GM19099 (cell line): ENCODE results near the gene CLDN4.

ENCODE experiments used
- POLR2A ChIP-seq: IDR thresholded peaks from 3 replicates; pipeline ENCODE4 v1.6.1; 2011; ENCODE audit warnings: low read depth; ENCODE audit not compliant: insufficient read length; ENCODE audit errors: extremely low read depth

CLDN4 gene

GRCh38 chr7:73830681-73831583 is at the start of gene CLDN4:
TSS of gene CLDN4 (plus strand) at chr7:73830996. CDS start at chr7:73831202, 206 bp downstream.
- no peak for TF ChIP-seq POLR2A

- TF ChIP-seq POLR2A: no peak
These were observed 44.2 kb upstream of the CLDN4 start for GRCh38 chr7:73786588-73786987.

DNA sequence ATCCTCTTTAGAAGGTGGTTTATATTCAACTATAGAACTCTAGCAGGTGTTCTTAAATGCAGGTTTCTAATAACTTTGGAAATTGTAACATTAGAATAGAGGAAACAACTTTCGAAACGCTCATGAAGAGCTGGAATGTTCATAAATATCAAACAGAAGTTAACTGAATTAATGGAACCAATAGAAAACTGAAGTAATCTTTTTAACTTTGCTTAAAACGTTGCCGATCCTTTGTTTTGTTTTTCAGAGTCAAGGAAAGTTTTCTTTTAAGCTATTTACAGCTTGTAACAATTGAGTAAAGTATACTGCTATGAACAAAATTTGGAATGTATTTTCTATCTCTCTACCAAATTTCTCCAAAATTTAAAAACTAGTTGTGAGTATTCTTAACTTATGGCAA is 41.7 kb upstream of the CLDN4 start:
- TF ChIP-seq POLR2A: no peak

DNA sequence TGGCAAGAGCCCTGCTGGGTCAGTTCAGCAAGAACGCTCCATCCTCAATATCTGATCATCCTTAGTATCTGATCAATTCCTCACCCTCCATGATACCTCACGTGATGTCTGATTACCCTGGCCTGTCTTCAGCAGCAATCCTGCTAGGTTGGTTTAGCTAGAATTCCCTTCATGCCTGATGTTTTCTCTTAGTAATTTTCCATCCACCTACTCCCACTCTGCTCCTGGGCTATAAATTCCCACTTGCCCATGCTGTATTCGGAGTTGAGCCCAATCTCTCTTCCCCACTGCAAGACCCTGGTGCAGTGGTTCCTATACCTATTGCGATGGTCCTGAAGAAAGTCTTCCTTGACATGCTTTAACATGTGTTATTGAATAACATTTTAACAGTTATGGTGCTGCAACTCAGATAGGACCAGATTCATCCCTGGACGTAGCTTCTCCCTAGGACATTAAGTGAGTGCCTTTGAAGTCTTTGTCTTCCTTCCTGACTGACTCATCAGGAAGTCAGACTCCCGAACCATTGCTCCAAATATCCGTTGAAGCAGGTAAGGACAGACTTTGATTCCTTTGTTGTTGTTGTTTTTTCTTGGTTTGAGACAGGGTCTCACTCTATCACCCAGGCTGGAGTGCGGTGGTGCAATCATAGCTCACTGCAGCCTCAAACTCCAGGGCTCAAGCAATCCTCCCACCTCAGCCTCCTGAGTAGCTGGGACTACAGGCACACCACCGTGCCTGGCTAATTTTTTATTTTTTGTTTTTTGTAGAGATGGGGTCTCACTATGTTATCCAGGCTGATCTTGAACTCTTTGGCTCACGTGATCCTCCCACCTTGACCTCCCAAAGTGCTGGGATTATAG is 31.3 kb upstream of the CLDN4 start:
- TF ChIP-seq POLR2A: no peak

DNA sequence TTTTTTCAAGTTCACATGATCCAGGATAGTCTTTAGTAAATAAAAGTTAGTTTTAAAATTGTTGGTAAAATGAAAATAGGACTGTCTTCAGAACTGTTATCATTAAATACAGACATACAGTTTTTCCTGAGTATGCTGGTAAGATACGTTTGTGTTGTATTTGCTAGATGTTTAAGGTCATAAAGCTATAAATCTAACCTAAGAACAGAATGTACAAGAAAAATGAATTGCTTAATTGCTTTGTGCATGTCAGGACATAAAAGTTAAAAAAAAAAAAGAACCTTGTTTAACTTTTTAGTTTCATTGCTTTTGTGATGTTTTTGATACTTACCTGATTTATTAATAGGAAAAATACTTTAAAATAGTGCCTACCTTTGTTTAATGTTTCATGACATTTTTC is 29.2 kb upstream of the CLDN4 start:
- no peak for TF ChIP-seq POLR2A

- no peak for TF ChIP-seq POLR2A
These were observed 28.3 kb upstream of the CLDN4 start for GRCh38 chr7:73802459-73802858.

DNA sequence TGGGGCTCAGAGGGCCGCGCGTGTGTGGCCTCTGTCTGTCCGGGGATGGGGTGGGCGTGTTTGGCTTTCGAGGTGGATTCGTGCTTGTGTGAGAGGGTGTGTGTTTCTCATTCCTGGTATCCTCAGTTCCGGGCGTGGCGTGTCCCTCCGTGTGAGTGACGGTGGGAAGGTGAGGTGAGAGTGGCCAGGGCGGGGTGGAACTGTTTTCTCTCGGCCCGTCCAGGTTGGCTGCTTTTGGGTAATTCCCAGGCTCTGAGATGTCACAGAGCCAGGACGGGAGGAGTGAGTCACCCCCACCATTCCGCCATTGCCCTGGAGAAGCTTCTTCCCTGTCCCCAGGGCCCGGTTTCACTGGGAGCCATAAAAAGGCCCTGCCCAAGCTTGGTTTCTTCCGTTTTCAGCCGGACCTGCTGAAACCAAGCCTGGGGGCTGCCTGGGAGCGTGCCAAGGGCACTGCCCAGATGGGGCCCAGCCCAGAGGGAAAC is 21.3 kb upstream of the CLDN4 start:
- TF ChIP-seq POLR2A: no peak

DNA sequence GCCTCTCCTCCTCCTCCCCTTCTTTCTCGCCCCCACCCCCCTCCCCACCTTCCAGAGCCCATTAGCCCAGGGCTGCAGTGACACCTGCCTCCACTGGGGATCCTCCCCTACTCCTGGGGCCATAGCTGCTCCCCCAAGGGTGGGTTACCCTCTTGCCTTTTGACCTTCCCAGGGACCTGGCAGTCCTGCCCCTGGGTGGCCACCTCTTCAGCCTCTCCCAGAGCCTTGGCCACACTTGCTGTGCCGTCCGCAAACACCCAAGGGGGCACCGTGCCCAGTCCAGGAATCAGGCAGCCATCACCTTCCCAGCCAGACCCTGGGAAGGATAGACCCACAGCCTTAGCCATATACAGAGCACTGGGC is 19.8 kb upstream of the CLDN4 start:
- no peak for TF ChIP-seq POLR2A

- no peak for TF ChIP-seq POLR2A
These were observed 19.0 kb upstream of the CLDN4 start for GRCh38 chr7:73811760-73812168.

- TF ChIP-seq POLR2A: no peak
These were observed 17.8 kb upstream of the CLDN4 start for GRCh38 chr7:73812996-73813395.

DNA sequence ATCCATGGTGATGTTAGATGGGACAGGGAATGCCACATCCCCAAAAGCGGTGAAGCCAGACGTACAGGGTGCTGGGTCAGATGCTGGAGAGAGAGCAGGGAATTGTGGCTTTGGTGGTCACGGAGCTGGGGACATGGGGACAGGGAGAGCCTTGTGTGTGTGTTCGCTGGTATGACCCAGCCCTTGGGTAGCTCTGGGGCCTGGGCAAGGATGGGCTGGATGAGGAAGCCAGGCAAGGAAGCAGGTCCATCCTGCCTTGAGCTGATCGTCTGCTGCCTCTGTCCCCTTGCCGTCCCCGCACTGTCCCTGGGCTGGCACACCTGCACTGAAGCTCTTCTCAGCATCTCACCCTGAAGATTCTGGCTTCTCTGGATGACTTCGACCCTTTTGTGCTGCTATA is 15.4 kb upstream of the CLDN4 start:
- no peak for TF ChIP-seq POLR2A

DNA sequence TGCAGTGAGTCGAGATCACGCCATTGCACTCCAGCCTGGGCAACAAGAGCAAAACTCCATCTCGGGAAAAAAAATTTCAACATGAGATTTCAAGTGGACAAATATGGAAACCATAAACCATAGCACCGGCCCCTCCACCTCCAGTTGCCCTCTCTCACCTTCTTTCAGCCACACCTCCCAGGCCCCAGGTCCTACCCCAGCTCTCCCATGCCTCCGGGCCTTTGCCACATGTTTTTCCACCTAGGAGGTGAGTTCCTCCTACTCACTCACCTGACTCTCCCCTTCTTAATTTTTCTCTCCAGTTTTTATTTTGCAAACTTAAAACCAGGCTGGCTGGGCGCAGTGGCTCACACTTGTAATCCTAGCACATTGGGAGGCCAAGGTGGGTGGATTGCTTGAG is 13.7 kb upstream of the CLDN4 start:
- no peak for TF ChIP-seq POLR2A

DNA sequence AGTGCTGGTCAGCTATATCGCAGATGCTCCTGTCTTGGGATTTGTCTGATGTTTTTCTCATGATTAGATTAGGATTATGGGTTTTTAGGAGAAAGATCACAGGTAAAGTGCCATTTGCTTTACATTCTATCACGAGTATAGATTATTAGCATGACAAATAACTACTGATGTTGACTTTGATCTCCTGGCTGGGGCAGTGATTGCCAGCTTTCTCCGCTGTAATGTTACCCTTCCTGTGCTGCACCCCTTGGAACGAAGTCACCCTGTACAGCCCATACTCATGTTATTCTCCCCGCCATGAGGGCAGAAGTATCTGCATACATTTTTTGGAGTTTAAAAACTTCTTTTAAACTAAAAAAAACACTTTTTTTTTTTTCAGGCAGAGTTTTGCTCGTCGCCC is 10.8 kb upstream of the CLDN4 start:
- no peak for TF ChIP-seq POLR2A

DNA sequence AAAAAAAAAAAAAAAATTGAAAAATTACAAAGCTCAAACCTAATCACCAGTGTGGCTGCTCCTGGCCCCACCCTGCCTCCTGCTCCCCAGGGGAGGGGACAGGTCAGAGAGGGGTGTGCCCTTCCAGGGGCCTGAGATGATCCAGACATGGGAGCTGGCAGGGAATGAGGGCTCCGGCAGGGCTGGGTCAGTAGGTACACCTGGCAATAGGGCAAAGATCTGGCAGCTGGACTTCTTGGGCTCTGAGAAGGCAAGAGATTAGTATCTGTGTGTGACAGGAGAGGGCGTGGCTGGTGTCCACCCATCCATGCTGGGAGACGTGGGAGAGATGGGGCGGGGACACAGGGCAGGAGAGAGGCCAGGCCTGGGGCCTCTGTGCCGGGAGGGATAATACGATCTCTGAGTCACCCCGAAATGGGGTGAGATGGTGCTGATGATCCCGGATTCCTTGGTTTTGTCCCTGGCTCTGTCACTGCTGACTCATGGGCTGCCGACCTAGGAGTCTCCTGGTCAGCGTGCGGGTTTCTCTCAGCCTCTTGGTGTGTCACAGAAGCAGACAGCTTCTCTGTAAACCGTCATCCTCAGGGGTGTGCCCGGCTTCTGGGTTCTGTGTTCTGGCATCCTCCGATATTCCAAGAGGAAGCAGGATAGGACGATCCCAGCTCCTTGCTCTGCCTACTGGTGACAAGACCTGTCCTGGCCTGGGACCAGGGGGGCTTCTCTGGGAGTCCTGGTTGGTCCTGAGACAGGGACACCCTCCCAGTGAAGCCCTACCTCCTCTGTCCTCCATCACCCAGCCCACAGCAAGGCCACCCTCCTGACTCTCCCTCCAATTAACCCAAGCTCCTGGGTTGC is 8.2 kb upstream of the CLDN4 start:
- TF ChIP-seq POLR2A: no peak

GRCh38 chr7:73823257-73823656 is 7.5 kb upstream of the CLDN4 start:
- TF ChIP-seq POLR2A: no peak
